GM21529 (cell line): Measurements from ENCODE around the gene SLC9A2.

Source experiments
- ATAC-seq: cut with Tn5 transposase; IDR thresholded peaks from one replicate; pipeline ENCODE4 v1.9.1; 2021; ENCODE audit not compliant: unreplicated experiment

SLC9A2 gene

GRCh38 chr2:102618452-102619413 is 620 bp upstream of the SLC9A2 start:
- ATAC-seq = no peak

DNA sequence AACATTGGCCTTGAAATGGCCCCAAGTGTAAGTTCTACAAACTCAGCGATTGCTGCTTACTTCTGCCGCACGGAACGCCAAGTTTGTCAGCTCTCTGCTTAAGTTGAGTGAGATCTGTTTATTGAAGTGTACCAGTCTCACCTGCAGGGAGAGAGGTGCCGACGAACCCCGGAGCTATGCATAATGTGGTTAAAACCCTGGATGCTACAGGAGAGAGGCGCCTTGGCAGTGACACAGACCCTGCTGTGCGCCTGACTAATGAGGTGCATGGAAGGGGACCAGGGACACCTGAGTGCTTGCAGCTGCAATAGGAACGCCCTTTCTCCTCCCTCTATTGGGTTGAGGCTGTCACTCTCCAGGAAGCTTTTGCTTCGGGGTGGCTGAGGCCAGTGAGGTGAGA is 979 bp downstream of the SLC9A2 start:
- ATAC-seq = no peak

GRCh38 chr2:102621630-102622029 is 2.3 kb downstream of the SLC9A2 start:
- ATAC-seq = no peak

DNA sequence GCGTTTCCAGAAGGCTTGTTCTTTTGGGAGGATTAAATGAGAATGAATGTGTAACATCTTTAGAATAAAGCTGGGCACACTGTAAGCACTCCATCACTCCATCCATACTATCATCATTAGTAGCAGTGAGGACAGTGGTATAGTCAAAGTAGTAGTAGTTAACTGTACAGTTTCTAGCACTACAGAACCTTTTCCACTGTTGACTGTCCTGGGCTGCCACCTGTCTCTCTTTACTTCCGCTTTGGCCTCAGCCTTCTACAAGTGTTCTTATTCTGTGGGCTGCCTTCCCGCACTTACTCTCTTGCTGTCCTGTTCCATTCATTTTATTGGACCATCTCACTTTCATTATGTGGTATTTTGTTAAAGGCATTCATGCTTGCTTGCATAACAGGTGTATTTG is 3.3 kb downstream of the SLC9A2 start:
- peak; percentile 52 for ATAC-seq

DNA sequence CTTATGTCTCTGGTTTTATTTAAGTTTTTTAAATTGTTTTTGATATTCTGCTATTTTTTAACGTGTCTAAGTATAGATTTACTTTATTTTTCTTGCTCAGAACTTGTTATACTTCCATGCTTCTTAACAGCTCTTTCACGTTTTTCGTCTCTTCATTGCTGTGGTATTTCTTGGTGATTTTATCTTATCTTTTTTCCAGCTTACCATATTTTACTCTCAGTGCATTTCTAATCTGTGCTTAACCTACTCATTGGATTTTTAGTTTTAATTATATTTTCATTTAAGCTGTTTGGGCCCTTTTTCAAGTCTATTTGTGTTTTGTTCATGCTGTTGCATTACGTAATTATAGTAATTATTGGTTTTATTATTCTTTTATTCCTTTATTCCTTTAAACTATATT is 11.1 kb downstream of the SLC9A2 start:
- no peak for ATAC-seq

- ATAC-seq = no peak
These were observed 13.2 kb downstream of the SLC9A2 start for GRCh38 chr2:102632380-102633175.

- no peak for ATAC-seq
These were observed 15.5 kb downstream of the SLC9A2 start for GRCh38 chr2:102634831-102635241.

- ATAC-seq = no peak
These were observed 16.0 kb downstream of the SLC9A2 start for GRCh38 chr2:102635317-102635716.

GRCh38 chr2:102636283-102636907 is 17.0 kb downstream of the SLC9A2 start:
- ATAC-seq = no peak

DNA sequence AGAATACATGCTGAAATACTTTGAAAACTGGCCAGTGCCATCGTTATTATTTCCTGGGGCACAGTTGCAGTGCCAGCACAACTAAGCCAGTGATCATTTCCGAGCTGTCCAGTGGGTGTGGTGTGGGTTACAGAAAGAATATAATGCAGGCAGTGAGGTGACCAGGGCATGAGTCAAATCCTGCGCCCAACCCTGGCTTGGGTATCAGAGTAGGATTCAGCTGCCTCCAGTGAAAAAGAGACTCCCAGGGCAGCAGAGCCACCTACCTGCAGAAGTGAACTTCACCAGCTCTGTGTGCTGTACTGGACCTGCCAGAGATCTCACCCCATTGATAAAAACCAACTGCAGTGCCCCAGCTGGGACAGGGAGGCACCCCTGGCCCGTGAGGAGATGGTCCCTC is 18.0 kb downstream of the SLC9A2 start:
- ATAC-seq = no peak

GRCh38 chr2:102639429-102639828 is 20.1 kb downstream of the SLC9A2 start:
- ATAC-seq = no peak

- no peak for ATAC-seq
These were observed 32.8 kb downstream of the SLC9A2 start for GRCh38 chr2:102652126-102652525.

DNA sequence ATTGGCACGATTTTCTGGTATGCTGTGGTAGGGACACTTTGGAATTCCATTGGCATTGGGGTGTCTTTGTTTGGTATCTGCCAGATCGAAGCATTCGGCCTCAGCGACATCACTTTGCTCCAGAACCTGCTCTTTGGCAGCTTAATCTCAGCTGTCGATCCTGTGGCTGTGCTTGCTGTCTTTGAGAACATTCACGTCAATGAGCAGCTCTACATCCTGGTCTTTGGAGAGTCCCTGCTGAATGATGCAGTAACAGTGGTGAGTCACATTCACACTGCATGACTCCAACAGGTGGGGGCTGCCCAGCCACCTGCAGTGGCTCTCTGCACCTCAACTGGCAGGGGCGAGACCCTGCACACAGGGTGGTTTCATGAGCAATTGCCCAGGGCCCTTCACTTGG is 38.4 kb downstream of the SLC9A2 start:
- peak; percentile 65 for ATAC-seq

GRCh38 chr2:102660070-102660469 is 40.7 kb downstream of the SLC9A2 start:
- ATAC-seq = no peak

DNA sequence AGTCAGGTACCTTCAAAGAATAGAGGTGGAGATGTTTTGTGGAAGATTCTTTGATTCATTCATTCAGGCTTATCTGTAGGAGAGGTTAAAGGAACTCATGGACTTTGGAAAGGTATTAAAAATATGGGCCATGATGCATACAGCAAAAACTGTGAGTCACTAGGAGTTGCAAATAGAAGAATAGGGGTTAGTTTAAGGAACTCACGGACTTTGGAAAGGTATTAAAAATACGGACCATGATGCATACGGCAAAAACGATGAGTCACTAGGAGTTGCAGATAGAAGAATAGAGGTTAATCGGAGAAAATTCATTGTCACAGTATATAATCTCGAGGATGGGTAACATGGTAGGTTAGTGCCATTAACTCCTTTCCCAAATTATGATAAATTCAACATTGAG is 41.2 kb downstream of the SLC9A2 start:
- no peak for ATAC-seq

GRCh38 chr2:102661846-102662245 is 42.5 kb downstream of the SLC9A2 start:
- ATAC-seq = no peak

- no peak for ATAC-seq
These were observed 43.5 kb downstream of the SLC9A2 start for GRCh38 chr2:102662833-102663232.

- no peak for ATAC-seq
These were observed 44.0 kb downstream of the SLC9A2 start for GRCh38 chr2:102663381-102663780.

GRCh38 chr2:102664471-102664909 is 45.1 kb downstream of the SLC9A2 start:
- peak; percentile 78 for ATAC-seq

DNA sequence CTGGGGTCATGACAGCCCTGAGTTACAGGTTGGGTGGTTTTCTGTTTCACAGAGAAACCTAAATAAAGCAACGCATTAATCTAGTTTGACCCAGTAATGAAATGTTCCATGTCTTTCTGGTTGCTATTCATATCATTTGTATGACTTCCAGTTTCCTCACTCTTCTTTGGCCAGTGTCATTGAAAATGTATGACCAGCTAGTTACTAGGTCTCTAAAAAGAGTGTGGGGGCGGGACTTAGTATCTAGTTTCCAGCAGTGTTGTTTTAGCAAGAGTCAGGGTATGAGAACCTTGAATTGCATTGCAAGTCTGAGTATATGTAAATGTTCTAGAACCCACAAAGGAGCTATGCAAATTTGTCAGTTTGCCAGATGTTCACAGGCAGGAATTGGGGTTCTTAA is 47.7 kb downstream of the SLC9A2 start:
- ATAC-seq = peak; percentile 50

GRCh38 chr2:102668171-102668570 is 48.8 kb downstream of the SLC9A2 start:
- ATAC-seq = no peak
